K562 (cell line): Measurements from ENCODE around the gene TRIM38. TPM values are rescaled to one million over a fixed set of nuclear protein-coding genes. Genes with fewer than 3 reads are reported as not detected.

Source experiments
- ARID1B ChIP-seq: fragments of 450-650 bp; IDR thresholded peaks from 2 replicates; pipeline ENCODE4 v1.6.1; 2016; ENCODE audit warnings: antibody characterized with exemption, mild to moderate bottlenecking, inconsistent platforms
- ARNT ChIP-seq, 2 experiments: fragments of 450-650 bp; IDR thresholded peaks; 2 replicates each; pipeline ENCODE4 v1.6.1; 2016; ENCODE audit warnings: mild to moderate bottlenecking in 1 of 2
- KAT2B ChIP-seq: IDR thresholded peaks from one replicate; pipeline ENCODE4 v1.6.1; 2012; ENCODE audit warnings: low read depth, mild to moderate bottlenecking, control low read depth, inconsistent platforms, low read length, moderate library complexity
- KLF6 ChIP-seq: fragments of 250-450 bp; sonication (Bioruptor Pico); IDR thresholded peaks from 2 replicates; pipeline ENCODE4 v1.4.0; 2020; ENCODE audit warnings: mild to moderate bottlenecking, moderate library complexity, borderline replicate concordance
- LEF1 ChIP-seq: fragments of 450-650 bp; IDR thresholded peaks from 2 replicates; pipeline ENCODE4 v1.6.1; 2016; ENCODE audit warnings: mild to moderate bottlenecking
- MCM3 ChIP-seq: fragments of 450-650 bp; IDR thresholded peaks from 2 replicates; pipeline ENCODE4 v1.6.1; 2016
- POU5F1 ChIP-seq: fragments of 150-350 bp; IDR thresholded peaks from 2 replicates; pipeline ENCODE4 v1.6.1; 2014; ENCODE audit warnings: borderline replicate concordance, low read length, low read depth, mild to moderate bottlenecking; ENCODE audit not compliant: partially characterized antibody
- SP2 ChIP-seq: IDR thresholded peaks from 2 replicates; pipeline ENCODE4 v1.6.1; 2011; ENCODE audit warnings: mild to moderate bottlenecking, low read depth, low read length, moderate library complexity; ENCODE audit not compliant: poor library complexity, severe bottlenecking; ENCODE audit errors: extremely low read depth
- SPI1 ChIP-seq: IDR thresholded peaks from 2 replicates; pipeline ENCODE4 v1.6.1; 2011; ENCODE audit warnings: low read depth, low read length, control low read depth, borderline replicate concordance
- SRSF1 ChIP-seq: fragments of 200-400 bp; formaldehyde crosslinking; IDR thresholded peaks from 2 replicates; pipeline ENCODE4 v1.6.1; 2017; ENCODE audit warnings: mild to moderate bottlenecking, low read depth, low read length, moderate library complexity
- YY1 ChIP-seq, 3 experiments: IDR thresholded peaks; 2 replicates each; pipeline ENCODE4 v1.6.1; 2011; ENCODE audit warnings: low read length in 2 of 3, mild to moderate bottlenecking in 2 of 3, moderate library complexity in 2 of 3, borderline replicate concordance in 1 of 3, control low read depth in 1 of 3, low read depth in 1 of 3; ENCODE audit not compliant: insufficient read depth in 3 of 3, insufficient replicate concordance in 2 of 3, control insufficient read depth in 1 of 3, insufficient read length in 1 of 3; ENCODE audit errors: extremely low read depth in 1 of 3
- ZFP36 ChIP-seq: fragments of 150-350 bp; IDR thresholded peaks from 2 replicates; pipeline ENCODE4 v1.6.1; 2018; ENCODE audit warnings: low read length, low read depth; ENCODE audit not compliant: partially characterized antibody
- ZNF146 ChIP-seq: IDR thresholded peaks from one replicate; pipeline ENCODE4 v1.6.1; 2018; ENCODE audit warnings: missing compliant biosample characterization; ENCODE audit not compliant: unreplicated experiment
- polyA plus RNA-seq, 8 experiments: library from polyadenylated mRNA; depleted of rRNA in 4 of 8; stranded (reverse) in 5 of 8; unstranded in 3 of 8; fragments of >200 nt; fragmentation: Nextera tagmentation in 2 of 8; fragmentation: Illumina TruSeq in 1 of 8; extraction: Ambion mirVana in 2 of 8; extraction: Trizol in 1 of 8; gene quantifications; 2 replicates each; pipeline versions ENCODE4 v1.2.1 to v1.2.3, GENCODE V29; 2011 to 2014; ENCODE audit warnings: inconsistent platforms in 1 of 8, missing spikeins in 1 of 8
- total RNA-seq, 7 experiments: library from RNA; depleted of rRNA in 6 of 7; stranded (reverse); fragments of >200 nt in 6 of 7; fragmentation: Illumina TruSeq in 2 of 7; extraction: Trizol in 2 of 7; gene quantifications; 2 replicates each; pipeline versions ENCODE4 v1.2.1 to v1.2.3, GENCODE V29; 2011 to 2021; ENCODE audit warnings: low replicate concordance in 1 of 7
- TF ChIP-seq, protein P1 (sequence below): sonication (generic); formaldehyde crosslinking; IDR thresholded peaks from 2 replicates; pipeline ENCODE4 v1.8.0; 2022; ENCODE audit warnings: mild to moderate bottlenecking, missing genetic modification reagents
- TF ChIP-seq, protein P2 (sequence below): sonication (generic); formaldehyde crosslinking; IDR thresholded peaks from 2 replicates; pipeline ENCODE4 v1.8.1; 2023; ENCODE audit warnings: missing genetic modification reagents, mild to moderate bottlenecking, borderline replicate concordance
- TF ChIP-seq, protein P3 (sequence below): fragments of 450-650 bp; IDR thresholded peaks from 2 replicates; pipeline ENCODE4 v1.6.1; 2016; ENCODE audit warnings: mild to moderate bottlenecking

The TRIM38 gene
- total and polyA plus RNA-seq, 9 of the 15 experiments (the other 6 are each of a cell fraction or from before 2014, with no cell fraction given), result 1.7 to 6.7 (median 6.3) TPM

DNA sequence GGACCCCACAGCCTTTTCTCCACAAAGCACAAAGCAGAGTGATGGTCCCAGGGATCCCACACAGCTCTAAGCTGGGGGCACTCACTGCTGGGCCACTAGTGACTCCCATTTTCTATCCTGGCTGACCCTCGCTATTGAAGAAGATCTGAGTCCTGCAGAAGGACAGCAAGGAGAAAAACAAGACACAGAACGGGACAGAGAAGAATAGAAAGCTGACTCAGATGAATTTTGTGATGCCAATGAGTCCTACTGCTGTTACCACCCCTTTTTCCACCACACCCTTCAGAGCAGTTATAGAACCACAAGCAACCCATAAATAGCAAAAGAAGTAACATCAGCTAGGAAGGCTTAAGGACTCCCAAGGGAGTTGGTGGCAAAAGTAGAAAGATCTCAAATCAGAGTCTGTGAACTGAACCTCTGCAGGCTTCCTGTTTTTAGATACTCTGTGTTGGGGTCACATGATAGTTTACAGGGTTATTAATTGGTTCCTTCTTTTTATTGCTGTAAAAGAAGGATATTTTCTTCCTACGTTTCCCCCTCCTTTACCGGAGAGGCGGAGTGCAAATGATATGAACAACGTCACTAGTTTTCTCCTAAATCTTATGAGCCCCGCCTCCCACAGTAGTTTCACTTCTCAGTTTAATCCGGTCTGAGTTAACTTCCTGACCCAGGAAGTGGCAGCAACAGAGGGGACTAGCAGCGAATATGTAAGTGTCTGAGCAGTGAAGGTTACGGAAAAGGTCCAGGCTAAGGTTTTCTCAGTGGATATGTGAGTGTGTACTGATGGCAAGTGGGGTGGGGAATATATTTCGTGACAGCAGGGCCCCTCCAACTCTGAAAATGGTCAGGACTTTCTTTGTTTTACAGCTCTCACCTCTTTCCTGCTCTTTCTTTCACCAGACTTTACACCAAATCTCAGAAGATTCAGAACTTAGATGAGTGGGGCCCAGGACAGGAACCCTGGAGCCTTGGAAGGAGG, at the start of gene TRIM38 (continued):
- TF ChIP-seq YY1 (IDR thresholded peaks at IDR 0.05; ENCODE audit: borderline replicate concordance in 1 of 3, control insufficient read depth in 1 of 3, extremely low read depth in 1 of 3, insufficient read depth in 3 of 3, insufficient read length in 1 of 3, insufficient replicate concordance in 2 of 3, low read depth in 1 of 3, low read length in 2 of 3), result peak in 1 of 3 experiments; percentile 24
- TF ChIP-seq ARID1B, result peak; percentile 39; the same call in 1 of the 2 replicates
- no peak for TF ChIP-seq ZFP36
- TF ChIP-seq, protein P1, sequence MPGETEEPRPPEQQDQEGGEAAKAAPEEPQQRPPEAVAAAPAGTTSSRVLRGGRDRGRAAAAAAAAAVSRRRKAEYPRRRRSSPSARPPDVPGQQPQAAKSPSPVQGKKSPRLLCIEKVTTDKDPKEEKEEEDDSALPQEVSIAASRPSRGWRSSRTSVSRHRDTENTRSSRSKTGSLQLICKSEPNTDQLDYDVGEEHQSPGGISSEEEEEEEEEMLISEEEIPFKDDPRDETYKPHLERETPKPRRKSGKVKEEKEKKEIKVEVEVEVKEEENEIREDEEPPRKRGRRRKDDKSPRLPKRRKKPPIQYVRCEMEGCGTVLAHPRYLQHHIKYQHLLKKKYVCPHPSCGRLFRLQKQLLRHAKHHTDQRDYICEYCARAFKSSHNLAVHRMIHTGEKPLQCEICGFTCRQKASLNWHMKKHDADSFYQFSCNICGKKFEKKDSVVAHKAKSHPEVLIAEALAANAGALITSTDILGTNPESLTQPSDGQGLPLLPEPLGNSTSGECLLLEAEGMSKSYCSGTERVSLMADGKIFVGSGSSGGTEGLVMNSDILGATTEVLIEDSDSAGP (CRISPR knock-in tag), result no peak
- no peak for TF ChIP-seq SRSF1
- TF ChIP-seq SPI1, result peak; percentile 93
- TF ChIP-seq POU5F1, result no peak
- TF ChIP-seq ZNF146 (CRISPR knock-in tag), result no peak
- TF ChIP-seq, protein P2, sequence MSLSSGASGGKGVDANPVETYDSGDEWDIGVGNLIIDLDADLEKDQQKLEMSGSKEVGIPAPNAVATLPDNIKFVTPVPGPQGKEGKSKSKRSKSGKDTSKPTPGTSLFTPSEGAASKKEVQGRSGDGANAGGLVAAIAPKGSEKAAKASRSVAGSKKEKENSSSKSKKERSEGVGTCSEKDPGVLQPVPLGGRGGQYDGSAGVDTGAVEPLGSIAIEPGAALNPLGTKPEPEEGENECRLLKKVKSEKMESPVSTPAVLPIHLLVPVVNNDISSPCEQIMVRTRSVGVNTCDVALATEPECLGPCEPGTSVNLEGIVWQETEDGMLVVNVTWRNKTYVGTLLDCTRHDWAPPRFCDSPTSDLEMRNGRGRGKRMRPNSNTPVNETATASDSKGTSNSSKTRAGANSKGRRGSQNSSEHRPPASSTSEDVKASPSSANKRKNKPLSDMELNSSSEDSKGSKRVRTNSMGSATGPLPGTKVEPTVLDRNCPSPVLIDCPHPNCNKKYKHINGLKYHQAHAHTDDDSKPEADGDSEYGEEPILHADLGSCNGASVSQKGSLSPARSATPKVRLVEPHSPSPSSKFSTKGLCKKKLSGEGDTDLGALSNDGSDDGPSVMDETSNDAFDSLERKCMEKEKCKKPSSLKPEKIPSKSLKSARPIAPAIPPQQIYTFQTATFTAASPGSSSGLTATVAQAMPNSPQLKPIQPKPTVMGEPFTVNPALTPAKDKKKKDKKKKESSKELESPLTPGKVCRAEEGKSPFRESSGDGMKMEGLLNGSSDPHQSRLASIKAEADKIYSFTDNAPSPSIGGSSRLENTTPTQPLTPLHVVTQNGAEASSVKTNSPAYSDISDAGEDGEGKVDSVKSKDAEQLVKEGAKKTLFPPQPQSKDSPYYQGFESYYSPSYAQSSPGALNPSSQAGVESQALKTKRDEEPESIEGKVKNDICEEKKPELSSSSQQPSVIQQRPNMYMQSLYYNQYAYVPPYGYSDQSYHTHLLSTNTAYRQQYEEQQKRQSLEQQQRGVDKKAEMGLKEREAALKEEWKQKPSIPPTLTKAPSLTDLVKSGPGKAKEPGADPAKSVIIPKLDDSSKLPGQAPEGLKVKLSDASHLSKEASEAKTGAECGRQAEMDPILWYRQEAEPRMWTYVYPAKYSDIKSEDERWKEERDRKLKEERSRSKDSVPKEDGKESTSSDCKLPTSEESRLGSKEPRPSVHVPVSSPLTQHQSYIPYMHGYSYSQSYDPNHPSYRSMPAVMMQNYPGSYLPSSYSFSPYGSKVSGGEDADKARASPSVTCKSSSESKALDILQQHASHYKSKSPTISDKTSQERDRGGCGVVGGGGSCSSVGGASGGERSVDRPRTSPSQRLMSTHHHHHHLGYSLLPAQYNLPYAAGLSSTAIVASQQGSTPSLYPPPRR (CRISPR knock-in tag), result no peak
- no peak for TF ChIP-seq MCM3
- no peak for TF ChIP-seq KAT2B
- TF ChIP-seq SP2, result no peak
- TF ChIP-seq, protein P3, sequence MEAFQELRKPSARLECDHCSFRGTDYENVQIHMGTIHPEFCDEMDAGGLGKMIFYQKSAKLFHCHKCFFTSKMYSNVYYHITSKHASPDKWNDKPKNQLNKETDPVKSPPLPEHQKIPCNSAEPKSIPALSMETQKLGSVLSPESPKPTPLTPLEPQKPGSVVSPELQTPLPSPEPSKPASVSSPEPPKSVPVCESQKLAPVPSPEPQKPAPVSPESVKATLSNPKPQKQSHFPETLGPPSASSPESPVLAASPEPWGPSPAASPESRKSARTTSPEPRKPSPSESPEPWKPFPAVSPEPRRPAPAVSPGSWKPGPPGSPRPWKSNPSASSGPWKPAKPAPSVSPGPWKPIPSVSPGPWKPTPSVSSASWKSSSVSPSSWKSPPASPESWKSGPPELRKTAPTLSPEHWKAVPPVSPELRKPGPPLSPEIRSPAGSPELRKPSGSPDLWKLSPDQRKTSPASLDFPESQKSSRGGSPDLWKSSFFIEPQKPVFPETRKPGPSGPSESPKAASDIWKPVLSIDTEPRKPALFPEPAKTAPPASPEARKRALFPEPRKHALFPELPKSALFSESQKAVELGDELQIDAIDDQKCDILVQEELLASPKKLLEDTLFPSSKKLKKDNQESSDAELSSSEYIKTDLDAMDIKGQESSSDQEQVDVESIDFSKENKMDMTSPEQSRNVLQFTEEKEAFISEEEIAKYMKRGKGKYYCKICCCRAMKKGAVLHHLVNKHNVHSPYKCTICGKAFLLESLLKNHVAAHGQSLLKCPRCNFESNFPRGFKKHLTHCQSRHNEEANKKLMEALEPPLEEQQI, result no peak
- no peak; the same call in 1 of the 2 replicates for TF ChIP-seq LEF1
- no peak; a peak in 1 of 4 replicates for TF ChIP-seq ARNT (IDR thresholded peaks at IDR 0.05)
- TF ChIP-seq KLF6 (CRISPR knock-in tag), result no peak
